Renal cortical epithelial cell (primary cell): ENCODE data around the gene MEF2A. TPM values are rescaled to one million over a fixed set of nuclear protein-coding genes. Genes with fewer than 3 reads are reported as not detected.
A peak's percentile ranks its signal among the peaks of the same experiment; 100 is the strongest.
"Not testable (repeated sequence)": the region's sequence is repeated elsewhere in the genome, so short reads cannot be mapped to it uniquely, and the experiment has no call there.

Experiments
- DNase-seq: peaks from one replicate; pipeline ENCODE4 v3.0.0-alpha.2; 2011; ENCODE audit warnings: low read depth
- total RNA-seq: library from RNA; depleted of rRNA; stranded (reverse); fragments of >200 nt; gene quantifications from 2 replicates; pipeline ENCODE4 v1.2.3, GENCODE V29; 2014

Gene MEF2A
- total RNA-seq, 1 donor from 2014 or later = 50.4 TPM

DNA sequence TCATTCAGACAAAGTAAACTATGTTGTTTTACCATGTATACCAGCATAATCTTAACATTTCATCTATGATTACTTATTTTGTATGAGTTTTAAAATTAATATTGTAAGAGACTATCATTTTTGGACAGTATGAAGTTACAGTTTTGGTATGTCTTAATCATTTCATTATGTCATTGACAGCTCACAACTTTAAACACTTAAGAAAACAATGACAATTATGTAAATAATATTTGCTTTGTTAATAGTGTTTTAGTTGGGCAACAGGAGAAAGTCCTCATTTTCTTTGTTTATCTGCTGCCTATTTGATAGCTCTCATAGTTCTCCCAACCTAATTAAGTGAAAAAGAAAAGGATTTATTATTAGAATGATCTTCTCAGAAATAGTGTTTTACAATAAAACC, 80.2 kb downstream of the MEF2A start:
- no peak for DNase-seq

DNA sequence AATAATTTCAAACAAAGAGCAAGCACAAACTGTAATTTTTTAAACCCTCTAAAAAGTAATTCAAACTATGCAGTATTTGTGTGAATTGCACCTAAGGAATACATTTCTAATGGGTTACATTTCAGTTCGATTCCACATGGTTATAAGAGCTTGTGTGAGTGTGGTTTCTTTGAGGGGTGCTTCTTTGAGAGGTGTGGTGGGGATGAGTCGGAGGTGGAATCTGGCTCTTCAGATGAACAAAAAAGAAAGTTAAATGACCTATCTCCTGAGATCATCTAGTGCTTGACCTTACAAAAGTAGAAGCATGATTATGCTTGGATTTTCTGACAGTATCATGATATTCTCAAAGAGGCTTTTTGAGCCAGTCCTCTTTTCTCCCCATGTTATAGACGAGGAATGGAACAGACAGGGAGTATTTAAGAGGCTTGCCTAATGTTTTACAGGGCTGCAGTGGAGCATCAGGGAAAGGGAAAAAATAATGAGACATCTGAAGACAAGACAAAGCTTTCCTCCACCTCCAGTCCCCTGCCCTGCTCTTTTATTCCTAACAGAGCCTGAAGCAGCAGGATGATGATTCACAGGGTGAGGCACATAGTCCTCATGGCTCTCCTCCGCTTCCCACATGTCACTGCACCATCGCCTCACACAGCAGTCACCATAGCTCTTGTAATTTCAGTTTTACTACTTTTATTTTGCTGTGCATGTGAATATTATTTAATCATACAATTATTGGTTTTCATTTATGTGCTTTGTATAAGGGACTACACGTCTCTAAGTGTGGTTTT, 85.4 kb downstream of the MEF2A start:
- peak; percentile 47 for DNase-seq

DNA sequence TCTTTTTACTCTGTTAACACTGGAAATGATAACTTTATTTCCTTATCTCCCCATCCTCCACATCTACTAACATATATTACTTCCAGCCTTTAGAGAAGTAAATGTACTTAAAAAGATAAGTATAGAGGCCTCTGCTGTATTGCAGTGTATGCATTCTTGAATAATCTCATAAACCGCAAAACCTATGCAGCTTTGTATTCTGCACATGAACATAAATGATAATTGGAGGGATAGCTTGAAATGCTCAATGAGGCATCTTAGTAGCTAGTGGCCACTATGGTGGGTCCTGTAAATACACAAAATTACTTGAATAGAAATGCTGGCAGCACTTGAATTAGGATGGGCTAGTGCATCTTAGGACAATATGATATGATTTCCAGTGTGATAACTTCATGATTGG, 90.4 kb downstream of the MEF2A start:
- DNase-seq = no peak

DNA sequence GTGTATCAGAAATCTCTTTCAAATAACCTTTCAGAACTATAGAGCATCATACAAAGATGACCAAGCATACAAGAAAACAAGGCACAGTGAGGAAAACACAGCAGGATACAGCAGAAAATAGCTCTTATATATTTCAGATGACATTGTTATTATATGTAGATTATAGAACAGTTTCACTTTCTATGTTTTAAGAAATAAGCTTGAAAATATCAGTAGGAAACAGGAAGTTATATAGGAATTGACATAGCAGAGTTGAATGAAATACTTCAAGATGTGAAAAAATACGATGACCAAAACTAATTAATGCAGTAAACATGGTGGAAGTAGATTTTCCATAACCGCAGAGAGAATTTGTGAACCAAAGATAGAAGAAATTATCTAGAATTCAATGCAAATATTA, 92.2 kb downstream of the MEF2A start:
- no peak for DNase-seq

DNA sequence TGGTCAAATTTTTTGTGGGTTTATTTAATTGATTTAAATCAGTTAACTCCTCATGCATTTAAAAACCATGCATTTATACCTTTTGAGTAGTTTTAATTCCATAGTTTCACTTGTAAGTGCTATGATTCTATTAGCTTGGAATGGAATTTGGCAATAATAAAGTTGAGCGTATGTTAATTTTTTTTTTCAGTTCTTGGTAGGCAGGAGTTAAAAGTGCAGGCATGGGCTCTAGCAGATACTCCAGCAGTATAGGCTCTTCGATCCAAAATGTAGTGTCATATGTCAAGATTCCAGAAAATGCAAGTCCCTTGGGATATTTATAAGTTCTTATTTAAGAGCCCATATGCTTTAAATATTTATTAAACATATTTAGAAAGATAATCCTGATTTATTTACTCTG, 97.1 kb downstream of the MEF2A start:
- no peak for DNase-seq

DNA sequence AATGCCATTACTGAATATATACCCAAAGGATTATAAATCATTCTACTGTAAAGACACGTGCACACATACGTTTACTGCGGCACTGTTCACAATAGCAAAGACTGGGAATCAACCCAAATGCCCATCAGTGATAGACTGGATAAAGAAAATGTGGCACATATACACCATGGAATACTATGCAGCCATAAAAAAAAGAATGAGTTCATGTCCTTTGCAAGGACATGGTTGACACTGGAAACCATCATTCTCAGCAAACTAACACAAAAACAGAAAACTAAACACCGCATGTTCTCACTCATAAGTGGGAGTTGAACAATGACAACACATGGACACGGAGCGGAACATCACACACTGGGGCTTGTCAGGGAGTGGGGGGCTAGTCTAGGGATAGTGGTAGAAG, 100.3 kb downstream of the MEF2A start:
- not testable (repeated sequence) for DNase-seq

DNA sequence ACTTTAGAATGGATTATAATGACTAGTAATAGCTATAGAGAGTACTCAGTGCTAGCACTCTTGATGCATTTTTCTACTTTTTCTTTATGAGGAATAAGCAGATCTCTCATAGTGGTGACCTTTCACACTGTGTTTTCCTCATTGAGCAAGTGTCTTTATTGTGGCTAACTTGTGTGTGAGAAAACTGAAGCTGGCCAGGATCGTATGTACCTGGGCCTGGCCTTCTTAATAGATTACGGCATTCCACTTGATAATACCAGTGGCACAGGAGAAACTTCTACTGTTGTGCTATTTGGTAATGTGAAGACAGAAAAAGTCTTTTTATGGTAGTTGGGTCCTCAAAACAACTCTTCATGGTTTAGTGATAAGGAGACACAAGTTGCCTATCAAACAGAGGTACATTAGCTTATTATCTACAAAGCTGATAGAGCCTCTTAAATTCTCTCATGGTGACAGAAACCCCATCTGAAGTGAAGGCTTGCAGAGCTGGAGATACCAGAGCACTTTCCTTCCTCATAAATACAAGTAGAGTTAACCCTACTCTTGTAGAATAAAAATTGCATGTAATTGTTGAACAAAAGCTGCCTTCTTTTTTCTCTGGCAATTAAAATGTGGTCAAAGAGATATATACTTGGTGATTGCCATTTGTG, 102.9 kb downstream of the MEF2A start:
- no peak for DNase-seq

DNA sequence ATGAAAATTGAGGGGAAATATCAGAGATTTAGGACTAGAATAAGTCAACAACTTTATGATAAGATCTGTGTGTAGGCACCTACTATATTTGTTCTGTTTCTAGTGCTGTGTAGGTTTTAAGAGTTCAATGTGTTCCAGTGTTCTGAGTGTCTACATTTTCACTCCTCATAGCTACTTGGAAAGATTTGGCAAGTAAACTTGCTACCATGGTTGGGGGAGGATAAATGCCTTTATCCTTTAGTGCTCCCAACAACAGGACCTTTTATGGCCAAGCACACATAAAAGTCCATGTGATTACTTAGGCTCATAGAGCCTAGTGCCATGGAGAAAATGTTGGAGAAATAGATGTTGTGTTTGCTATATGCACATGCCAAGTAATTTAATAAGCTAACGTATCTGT, 103.5 kb downstream of the MEF2A start:
- DNase-seq = no peak

DNA sequence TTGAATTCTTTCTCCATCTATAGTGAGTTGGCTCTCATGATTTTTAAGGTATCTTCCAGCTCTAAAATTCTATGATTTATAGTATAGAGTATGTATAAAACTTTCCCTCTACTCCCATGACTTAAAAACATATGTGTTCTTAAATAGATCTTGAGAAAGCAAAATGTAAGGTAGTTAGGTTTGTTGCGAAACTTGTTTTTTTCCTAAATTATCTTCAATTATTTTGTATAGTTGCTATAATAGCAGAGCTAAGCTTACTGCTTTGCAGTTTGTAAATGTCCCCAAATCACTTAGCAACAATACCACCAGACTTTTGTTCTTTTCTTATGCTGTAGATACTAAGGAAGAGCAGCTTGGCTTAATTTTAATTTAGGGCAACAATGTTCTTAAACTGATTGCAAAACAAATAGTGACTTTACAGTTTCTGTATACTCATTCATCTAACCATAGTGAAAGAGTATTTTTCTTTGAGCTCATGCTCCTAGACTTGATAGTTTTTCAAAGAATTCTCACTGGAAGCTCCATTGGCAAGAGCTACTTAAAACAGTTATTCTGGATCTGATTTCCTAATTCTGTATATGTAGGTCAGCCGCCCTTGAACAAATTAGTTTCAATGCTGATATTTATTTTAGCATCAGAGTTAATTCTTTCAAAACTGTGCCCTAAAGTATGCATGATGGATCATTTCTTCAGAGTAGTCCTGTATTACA, 106.3 kb downstream of the MEF2A start:
- no peak for DNase-seq

DNA sequence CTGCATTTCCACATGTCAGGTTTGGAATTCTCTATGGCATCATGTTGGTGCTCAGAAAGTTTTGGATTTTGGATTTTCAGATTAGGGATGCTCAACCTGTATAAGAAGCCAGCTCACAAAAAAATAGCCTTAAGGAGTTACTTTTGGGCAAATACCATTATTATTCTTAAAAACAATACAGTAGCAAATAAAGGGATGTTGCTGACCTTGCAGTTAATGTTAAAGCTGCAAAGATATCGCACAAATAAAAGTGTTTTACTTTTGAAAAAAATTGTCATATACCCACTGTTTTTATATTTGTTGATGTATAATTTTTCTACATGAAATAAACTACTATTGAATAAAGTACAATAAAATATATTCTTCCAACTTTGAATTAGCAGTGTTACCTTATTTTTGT, 107.3 kb downstream of the MEF2A start:
- no peak for DNase-seq

DNA sequence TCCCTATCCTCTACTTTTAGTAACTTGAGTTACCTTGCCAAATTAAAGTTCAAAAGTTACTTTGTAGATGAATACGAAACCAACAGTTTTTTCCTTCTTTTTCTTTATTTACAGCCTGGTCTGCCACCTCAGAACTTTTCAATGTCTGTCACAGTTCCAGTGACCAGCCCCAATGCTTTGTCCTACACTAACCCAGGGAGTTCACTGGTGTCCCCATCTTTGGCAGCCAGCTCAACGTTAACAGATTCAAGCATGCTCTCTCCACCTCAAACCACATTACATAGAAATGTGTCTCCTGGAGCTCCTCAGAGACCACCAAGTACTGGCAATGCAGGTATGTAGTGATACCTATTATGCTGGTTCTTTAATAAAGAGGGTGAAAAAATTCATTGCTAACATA, 108.5 kb downstream of the MEF2A start:
- DNase-seq = no peak

DNA sequence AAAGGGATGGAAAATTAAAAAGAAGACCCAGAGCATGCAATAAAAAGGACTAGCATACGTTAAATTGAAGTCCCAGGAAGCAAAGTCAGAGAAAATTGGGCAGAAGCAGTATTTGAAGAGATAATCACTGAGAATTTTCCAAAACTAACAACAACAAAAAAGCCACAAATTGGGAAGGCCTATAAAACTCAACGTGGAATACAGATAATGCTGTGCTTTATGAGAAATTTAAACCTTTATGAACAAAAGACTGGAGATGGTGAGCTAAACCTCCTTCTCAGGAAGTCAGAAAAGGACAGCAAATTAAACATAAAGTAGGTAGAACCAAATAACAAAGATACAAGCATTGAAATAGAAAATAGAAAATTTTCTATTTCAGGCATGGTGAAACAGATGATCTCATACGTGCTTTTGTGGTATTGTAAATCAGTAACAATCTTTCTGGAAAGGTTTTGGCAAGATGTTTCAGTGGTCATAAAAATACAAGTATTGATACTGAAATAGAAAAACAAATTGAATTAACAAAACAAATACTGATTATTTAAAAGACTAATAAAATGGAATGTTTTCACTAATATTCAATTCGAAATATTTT, 111.9 kb downstream of the MEF2A start:
- peak; percentile 68 for DNase-seq

DNA sequence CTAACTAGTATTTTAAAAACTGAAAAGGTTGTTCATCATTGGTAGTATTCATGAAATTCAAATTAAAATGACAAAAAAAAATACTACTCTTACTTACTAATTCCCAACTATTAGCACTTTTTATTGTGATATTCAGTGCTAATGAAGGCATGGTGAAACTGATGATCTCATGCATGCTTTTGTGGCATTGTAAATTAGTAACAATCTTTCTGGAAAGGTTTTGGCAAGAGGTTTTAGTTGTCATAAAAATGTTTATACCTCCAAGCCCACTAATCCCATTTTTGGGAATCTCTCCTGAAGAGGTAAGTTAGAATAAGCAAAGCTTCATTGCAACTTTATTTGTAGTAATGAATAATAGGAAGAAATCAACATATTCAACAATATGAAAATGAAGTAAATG, 114.5 kb downstream of the MEF2A start:
- DNase-seq = peak; percentile 67

DNA sequence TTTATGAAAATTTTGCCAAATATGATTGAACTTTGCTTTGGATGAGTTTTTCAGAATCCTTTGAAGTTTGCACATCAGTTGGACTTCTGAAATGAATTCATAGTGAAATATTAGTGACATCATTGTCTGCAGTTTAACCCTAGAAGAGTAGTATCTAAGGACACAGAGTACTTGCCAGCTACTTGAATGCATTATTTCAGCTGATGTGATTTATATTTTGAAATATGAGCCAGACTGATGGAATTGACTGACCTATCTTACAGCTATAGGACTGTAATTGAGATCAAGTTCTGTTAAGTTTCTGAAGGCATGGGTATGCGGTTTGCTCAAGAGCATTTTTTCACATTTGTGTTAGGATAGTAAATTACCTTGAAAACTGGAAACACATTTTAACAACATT, 116.2 kb downstream of the MEF2A start:
- DNase-seq = no peak

DNA sequence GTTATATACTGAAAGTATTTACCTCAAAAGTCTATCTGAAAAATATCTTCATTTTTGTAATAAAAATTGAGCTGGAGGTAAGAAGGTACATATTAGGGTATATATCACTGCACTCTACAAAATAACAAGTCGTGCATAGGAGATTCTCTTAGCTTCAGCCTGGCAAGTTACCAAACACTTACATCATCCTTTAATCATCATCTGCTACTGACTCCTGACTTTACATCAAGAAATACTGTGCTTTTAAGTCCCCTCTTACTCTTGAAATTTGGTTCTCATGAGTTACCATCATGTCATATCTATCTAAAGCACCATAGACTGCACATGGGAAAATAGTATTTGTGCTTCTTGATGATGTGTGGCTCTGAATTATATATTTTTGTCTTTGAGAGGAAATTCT, 116.7 kb downstream of the MEF2A start:
- DNase-seq = peak; percentile 92

DNA sequence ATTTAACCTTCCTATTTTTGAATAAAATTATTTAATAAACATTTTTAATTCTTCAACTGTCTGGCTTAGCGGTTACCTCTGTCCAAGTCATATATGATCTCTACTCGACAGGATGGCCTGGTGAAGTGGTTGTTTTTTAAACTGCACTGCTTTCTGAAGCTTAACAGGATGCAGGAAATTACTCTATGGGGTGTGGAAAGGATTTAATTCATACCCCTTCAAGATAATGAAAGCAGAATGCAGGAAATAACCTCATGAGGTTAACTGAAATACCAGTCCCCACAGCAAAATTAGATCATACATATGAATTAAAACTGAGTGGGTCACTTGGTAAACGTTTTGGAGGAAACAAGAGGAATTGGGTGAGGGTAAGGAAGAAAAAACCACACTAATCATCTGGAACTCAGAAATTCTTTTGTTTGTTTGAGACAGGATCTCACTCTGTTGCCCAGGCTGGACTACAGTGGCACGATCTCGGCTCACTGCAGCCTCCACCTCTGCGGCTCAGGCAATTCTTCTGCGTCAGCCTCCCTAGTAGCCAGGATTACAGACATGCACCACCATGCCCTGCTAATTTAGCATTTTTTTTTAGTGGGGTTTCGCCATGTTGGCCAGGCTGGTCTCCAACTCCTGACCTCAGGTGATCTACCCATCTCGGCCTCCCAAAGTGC, 117.4 kb downstream of the MEF2A start:
- peak; percentile 75 for DNase-seq

DNA sequence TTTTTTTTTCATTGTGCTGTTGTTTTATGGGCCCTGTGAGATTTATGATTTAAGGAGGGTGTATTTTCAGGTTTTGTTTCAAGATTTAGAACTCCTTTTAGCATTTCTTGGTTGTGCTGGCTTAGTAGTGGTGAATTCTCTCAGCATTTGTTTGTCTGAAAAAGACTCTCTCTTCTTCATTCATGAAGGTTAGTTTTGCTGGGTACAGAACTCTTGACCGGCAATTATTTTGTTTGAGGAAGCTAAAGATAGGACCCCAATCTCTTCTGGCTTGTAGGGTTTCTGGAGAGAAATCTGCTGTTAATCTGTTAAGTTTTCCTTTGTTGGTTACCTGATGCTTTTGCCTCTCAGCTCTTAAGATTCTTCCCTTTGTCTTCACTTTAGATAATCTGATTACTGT, 120.5 kb downstream of the MEF2A start:
- no peak for DNase-seq

DNA sequence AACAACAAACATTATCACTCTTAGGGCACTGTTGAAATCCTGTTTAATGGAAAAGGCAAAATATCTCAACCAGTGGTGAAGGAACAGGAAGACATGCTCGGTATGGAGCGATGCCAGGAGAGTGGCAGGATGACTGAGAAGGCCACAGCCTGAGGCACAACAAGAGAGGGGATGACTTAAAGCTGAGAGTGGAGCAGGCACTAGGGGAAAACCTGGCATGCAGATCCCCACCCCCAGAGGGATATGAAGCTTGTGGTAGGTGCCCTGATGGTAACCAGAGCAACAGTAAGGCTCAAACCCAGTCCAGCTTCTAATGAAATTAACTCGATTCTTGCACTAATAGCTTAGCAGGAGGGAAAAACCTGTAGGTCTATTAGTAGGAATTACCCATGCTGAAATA, 127.0 kb downstream of the MEF2A start:
- no peak for DNase-seq

DNA sequence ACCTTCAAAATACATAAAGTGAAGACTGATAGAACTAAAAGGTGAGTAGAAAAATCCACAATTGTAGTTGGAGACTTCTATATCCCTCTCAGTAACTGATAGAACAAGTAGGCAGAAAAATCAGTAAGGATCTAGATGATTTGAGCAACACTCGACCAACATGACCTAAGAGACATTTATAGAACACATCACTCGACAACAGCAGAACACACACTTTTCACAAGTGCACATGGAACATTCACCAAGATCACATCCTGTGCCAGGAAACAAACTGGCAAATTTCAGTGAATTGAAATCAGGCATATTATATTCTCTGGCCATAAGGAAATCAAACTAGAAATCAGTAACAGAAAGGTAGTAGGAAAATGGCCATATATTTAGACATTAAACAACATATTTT, 130.3 kb downstream of the MEF2A start:
- DNase-seq = no peak

DNA sequence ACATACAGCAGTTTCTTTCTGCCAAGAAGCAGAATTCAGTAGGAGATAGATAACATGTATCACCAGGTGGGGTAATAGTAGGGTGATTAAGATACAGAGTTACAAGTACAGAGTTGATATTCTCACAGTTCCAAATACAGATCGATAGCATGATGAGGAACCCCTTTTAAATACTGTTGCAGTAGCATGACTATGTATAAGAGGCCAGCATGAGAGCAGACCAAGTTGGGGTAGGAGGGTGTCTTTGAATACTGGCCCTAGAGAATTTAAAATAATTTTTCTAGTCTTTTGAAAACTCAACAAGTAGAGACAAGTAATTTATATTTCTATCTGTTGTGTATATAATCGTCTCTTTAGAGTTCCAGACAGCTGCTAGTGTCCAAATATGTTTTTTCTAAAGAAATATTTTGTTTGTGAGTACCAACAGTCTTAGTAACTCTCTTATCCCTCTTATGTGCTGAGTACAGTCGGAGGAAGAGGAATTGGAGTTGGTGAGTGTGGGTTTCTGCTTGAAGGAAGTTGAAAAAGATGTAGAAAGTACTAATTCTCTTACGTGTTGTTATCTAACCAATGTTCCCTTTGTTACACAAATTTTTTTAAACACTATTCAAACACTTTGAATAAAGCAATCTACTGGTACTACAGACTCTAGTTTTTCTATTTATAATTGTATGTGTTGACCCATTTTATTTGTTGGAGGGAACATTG, 137.3 kb downstream of the MEF2A start:
- no peak for DNase-seq
